HG02970 (cell line): Measurements from ENCODE around the gene RSPRY1.

Source experiments
- ATAC-seq: cut with Tn5 transposase; IDR thresholded peaks from one replicate; pipeline ENCODE4 v1.9.1; 2021; ENCODE audit warnings: mild to moderate bottlenecking, moderate library complexity, moderate number of reproducible peaks; ENCODE audit not compliant: unreplicated experiment, low FRiP score

The RSPRY1 gene

DNA sequence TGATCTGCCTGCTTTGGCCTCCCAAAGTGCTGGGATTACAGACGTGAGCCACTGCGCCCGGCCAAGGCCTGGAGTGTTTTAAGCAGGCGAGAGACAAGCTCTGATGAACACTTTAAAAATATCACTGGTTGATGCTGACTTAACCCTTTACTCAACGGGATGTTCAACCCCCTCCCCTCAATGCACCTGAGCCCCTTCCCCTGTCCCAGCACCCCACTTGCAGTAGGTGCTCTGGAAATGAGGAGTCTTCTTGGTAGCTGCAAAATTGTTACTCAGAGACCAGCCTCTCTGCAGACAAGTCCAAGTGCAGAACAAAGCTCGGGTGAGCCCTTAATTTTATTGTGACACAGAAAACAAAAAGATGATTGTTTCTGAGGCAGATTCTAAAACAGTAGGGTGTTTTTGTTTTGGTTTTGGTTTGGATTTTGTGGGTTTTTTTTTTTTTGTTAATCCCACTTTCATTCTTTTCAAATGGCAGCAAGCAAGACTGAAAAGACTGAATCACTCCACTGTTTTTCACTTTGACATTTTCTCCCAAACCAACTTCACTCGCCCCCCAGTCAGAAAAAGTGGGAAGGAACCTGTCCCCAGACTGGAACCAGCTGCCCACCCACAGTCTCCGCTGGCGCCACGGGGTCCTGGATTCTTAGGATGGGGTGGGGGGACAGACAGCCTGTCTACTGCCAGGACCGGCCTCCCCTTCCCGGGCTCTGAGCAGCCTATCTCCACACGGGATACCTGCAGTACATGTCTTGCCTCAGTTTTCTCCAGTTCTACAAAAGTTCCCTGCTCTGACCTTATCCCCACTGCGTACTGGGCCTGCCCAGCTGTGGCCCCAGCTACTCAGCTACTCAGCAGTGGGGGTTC, 103.5 kb downstream of the RSPRY1 start:
- ATAC-seq = no peak
